Hepatic stellate cell (primary cell): ENCODE measurements around the gene GTPBP2.
"Not testable (repeated sequence)": the region's sequence is repeated elsewhere in the genome, so short reads cannot be mapped to it uniquely, and the experiment has no call there.

Experiments used
- DNase-seq: peaks from one replicate; pipeline ENCODE4 v3.0.0; 2011; ENCODE audit warnings: low spot score

Gene GTPBP2

GRCh38 chr6:43629104-43629504 lies at the start of gene GTPBP2:
Gene GTPBP2, minus strand, starts transcription at chr6:43629264. Its CDS starts 102 bp downstream, at chr6:43629162.
- peak; percentile 95 for DNase-seq

- no peak for DNase-seq
Observed at GRCh38 chr6:43678341-43678740, 49.3 kb upstream of the GTPBP2 start.

GRCh38 chr6:43677759-43678158 lies 48.7 kb upstream of the GTPBP2 start:
- DNase-seq = no peak

GRCh38 chr6:43676962-43677606 lies 48.0 kb upstream of the GTPBP2 start:
- no peak for DNase-seq

GRCh38 chr6:43674921-43675320 lies 45.9 kb upstream of the GTPBP2 start:
- no peak for DNase-seq

- no peak for DNase-seq
Observed at GRCh38 chr6:43674291-43674690, 45.2 kb upstream of the GTPBP2 start.

GRCh38 chr6:43673444-43674084 lies 44.5 kb upstream of the GTPBP2 start:
- DNase-seq = no peak

GRCh38 chr6:43671801-43672690 lies 43.0 kb upstream of the GTPBP2 start:
- DNase-seq = no peak

GRCh38 chr6:43671011-43671800 lies 42.1 kb upstream of the GTPBP2 start:
- no peak for DNase-seq

GRCh38 chr6:43670623-43670986 lies 41.5 kb upstream of the GTPBP2 start:
- no peak for DNase-seq

- DNase-seq = no peak
Observed at GRCh38 chr6:43669922-43670622, 41.0 kb upstream of the GTPBP2 start.

- DNase-seq = peak; percentile 83
Observed at GRCh38 chr6:43669050-43669921, 40.2 kb upstream of the GTPBP2 start.

- no peak for DNase-seq
Observed at GRCh38 chr6:43668151-43669028, 39.3 kb upstream of the GTPBP2 start.

GRCh38 chr6:43667245-43668150 lies 38.4 kb upstream of the GTPBP2 start:
- peak; percentile 77 for DNase-seq

GRCh38 chr6:43666196-43666920 lies 37.3 kb upstream of the GTPBP2 start:
- DNase-seq = no peak

GRCh38 chr6:43665376-43665775 lies 36.3 kb upstream of the GTPBP2 start:
- DNase-seq = no peak

GRCh38 chr6:43662948-43663347 lies 33.9 kb upstream of the GTPBP2 start:
- DNase-seq = not testable (repeated sequence)

GRCh38 chr6:43658161-43658560 lies 29.1 kb upstream of the GTPBP2 start:
- DNase-seq = no peak
